Erythroblast (primary cell): ENCODE measurements around the gene ARHGEF37.
"Not testable (repeated sequence)": the region's sequence is repeated elsewhere in the genome, so short reads cannot be mapped to it uniquely, and the experiment has no call there.

Experiments
- DNase-seq, 2 experiments: peaks; one replicate each; lab custom pipeline; 2025; lab: John Stamatoyannopoulos, UW
- GATA1 ChIP-seq: IDR thresholded peaks from 2 replicates; pipeline ENCODE4 v1.6.1; 2011; ENCODE audit warnings: low read depth, mild to moderate bottlenecking, control low read depth, low read length, moderate library complexity
- POLR2A ChIP-seq: IDR thresholded peaks from 2 replicates; pipeline ENCODE4 v1.6.1; 2011; ENCODE audit warnings: mild to moderate bottlenecking, low read length

Gene ARHGEF37

GRCh38 chr5:149636191-149636860 lies 55.0 kb downstream of the ARHGEF37 start:
- no peak for DNase-seq
- TF ChIP-seq GATA1, result no peak
- TF ChIP-seq POLR2A, result no peak

- peak; percentile 67 to 84 for DNase-seq
- no peak for TF ChIP-seq POLR2A
- no peak for TF ChIP-seq GATA1
These were observed 55.6 kb downstream of the ARHGEF37 start for GRCh38 chr5:149636861-149637246.

- no peak for DNase-seq
- TF ChIP-seq POLR2A (no peak), GATA1 (no peak)
These were observed 56.8 kb downstream of the ARHGEF37 start for GRCh38 chr5:149638136-149638535.

- no peak for DNase-seq
- TF ChIP-seq POLR2A, result no peak
- no peak for TF ChIP-seq GATA1
These were observed 57.4 kb downstream of the ARHGEF37 start for GRCh38 chr5:149638546-149639241.

GRCh38 chr5:149639737-149640136 lies 58.4 kb downstream of the ARHGEF37 start:
- no peak for DNase-seq
- no peak for TF ChIP-seq POLR2A
- no peak for TF ChIP-seq GATA1

GRCh38 chr5:149640350-149640999 lies 59.2 kb downstream of the ARHGEF37 start:
- no peak for TF ChIP-seq GATA1
- no peak for TF ChIP-seq POLR2A
- DNase-seq, result no peak

- TF ChIP-seq POLR2A, result no peak
- TF ChIP-seq GATA1, result no peak
- peak; percentile 17 for DNase-seq
These were observed 59.8 kb downstream of the ARHGEF37 start for GRCh38 chr5:149641000-149641576.

GRCh38 chr5:149641600-149641999 lies 60.3 kb downstream of the ARHGEF37 start:
- no peak for DNase-seq
- TF ChIP-seq POLR2A, result no peak
- TF ChIP-seq GATA1, result no peak

- DNase-seq, result no peak
- TF ChIP-seq POLR2A, result no peak
- TF ChIP-seq GATA1, result no peak
These were observed 62.5 kb downstream of the ARHGEF37 start for GRCh38 chr5:149643781-149644180.

GRCh38 chr5:149644629-149645028 lies 63.3 kb downstream of the ARHGEF37 start:
- DNase-seq, result no peak
- no peak for TF ChIP-seq POLR2A
- no peak for TF ChIP-seq GATA1

- DNase-seq, result no peak
- TF ChIP-seq GATA1, result no peak
- TF ChIP-seq POLR2A, result no peak
These were observed 63.9 kb downstream of the ARHGEF37 start for GRCh38 chr5:149645236-149645635.

GRCh38 chr5:149645725-149646124 lies 64.4 kb downstream of the ARHGEF37 start:
- DNase-seq, result no peak
- TF ChIP-seq POLR2A (no peak), GATA1 (no peak)

GRCh38 chr5:149646564-149646963 lies 65.3 kb downstream of the ARHGEF37 start:
- DNase-seq, result no peak

GRCh38 chr5:149647334-149647733 lies 66.0 kb downstream of the ARHGEF37 start:
- TF ChIP-seq POLR2A, result no peak
- TF ChIP-seq GATA1, result no peak
- DNase-seq, result no peak

More at GRCh38 chr5:149646564-149646963, 65.3 kb downstream of the ARHGEF37 start:
- no peak for TF ChIP-seq GATA1
- TF ChIP-seq POLR2A, result no peak

GRCh38 chr5:149648464-149649393 lies 67.4 kb downstream of the ARHGEF37 start:
- DNase-seq, result peak in 1 of 2 experiments; percentile 20

GRCh38 chr5:149649730-149650129 lies 68.4 kb downstream of the ARHGEF37 start:
- DNase-seq, result not testable (repeated sequence)
